GM12875 (cell line): ENCODE measurements around the gene RELN.

Source experiments
- H3K4me3 ChIP-seq: one replicate; pipeline ENCODE4 v1.5.1; 2011; ENCODE audit warnings: low read depth, low read length, control low read depth
- TF ChIP-seq, protein P1 (sequence below): IDR thresholded peaks from 2 replicates; pipeline ENCODE4 v1.5.1; 2011; ENCODE audit warnings: low read depth, mild to moderate bottlenecking, control low read depth, inconsistent platforms, low read length, moderate library complexity, borderline replicate concordance; ENCODE audit not compliant: insufficient read depth

RELN gene

DNA sequence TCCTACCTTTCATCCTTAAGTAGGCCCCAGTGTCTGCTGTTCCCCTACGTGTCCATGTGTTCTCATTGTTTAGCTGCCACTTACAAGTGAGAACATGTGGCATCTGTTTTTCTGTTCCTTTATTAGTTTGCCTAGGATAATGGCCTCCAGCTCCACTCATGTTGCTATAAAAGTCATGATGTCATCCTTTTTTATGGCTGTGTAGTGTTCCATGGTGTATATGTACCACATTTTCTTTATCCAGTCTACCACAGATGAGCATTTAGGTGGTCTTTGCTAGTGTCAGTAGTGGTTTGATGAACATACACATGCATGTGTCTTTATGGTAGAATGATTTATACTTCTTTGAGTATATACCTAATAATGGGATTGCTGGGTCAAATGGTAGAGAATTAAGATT is 397.3 kb downstream of the RELN start:
- no peak overlapping the region for H3K4me3 ChIP-seq
- TF ChIP-seq, protein P1, sequence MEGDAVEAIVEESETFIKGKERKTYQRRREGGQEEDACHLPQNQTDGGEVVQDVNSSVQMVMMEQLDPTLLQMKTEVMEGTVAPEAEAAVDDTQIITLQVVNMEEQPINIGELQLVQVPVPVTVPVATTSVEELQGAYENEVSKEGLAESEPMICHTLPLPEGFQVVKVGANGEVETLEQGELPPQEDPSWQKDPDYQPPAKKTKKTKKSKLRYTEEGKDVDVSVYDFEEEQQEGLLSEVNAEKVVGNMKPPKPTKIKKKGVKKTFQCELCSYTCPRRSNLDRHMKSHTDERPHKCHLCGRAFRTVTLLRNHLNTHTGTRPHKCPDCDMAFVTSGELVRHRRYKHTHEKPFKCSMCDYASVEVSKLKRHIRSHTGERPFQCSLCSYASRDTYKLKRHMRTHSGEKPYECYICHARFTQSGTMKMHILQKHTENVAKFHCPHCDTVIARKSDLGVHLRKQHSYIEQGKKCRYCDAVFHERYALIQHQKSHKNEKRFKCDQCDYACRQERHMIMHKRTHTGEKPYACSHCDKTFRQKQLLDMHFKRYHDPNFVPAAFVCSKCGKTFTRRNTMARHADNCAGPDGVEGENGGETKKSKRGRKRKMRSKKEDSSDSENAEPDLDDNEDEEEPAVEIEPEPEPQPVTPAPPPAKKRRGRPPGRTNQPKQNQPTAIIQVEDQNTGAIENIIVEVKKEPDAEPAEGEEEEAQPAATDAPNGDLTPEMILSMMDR: no peak

DNA sequence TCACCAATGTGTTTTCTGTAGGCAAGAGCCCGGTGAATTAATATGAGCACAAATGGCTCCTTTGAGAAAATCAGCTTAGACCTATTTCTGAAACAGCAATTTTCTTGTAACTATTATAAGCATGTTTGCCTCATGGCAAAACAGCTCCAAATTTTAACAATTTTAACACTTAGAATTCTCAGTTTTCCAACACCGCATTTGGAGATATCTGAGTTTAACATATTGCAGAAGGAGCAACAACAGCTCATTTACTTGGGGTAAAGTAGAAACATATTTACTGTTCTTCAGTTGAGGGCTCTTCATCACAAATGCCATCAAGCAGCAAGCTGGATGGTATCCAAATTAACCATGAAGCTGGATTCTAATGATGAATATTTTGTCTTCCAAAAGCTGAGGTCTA is 409.4 kb downstream of the RELN start:
- TF ChIP-seq, protein P1: no peak
- no peak overlapping the region for H3K4me3 ChIP-seq

- TF ChIP-seq, protein P1: no peak
- H3K4me3 ChIP-seq: no peak overlapping the region
Measured at GRCh38 chr7:103577059-103577458, 412.4 kb downstream of the RELN start.

DNA sequence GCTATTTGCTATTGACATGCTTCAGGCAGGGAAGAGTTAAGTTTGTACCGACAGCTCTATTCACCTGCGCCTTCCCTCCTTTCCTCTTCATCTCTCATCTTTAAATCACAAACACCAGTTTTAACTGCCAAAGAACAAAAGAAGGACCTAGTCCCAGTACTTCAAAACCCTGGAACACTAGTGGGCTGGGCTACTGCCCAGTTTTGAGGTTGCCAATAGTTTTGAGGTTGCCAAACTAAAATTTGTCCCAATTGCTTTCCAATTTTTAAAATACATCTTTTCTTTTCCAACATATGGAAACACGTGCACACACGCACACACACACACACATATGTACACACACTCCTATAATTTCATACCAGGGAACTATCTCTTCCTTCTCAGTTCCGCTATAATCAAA is 412.8 kb downstream of the RELN start:
- TF ChIP-seq, protein P1: no peak
- H3K4me3 ChIP-seq: no peak overlapping the region

GRCh38 chr7:103574576-103574975 is 414.9 kb downstream of the RELN start:
- TF ChIP-seq, protein P1: no peak
- H3K4me3 ChIP-seq: no peak overlapping the region

GRCh38 chr7:103573479-103574058 is 415.9 kb downstream of the RELN start:
- no peak overlapping the region for H3K4me3 ChIP-seq
- TF ChIP-seq, protein P1: no peak

- no peak overlapping the region for H3K4me3 ChIP-seq
- TF ChIP-seq, protein P1: no peak
Measured at GRCh38 chr7:103571586-103571985, 417.9 kb downstream of the RELN start.
